Stimulated activated CD4-positive, alpha-beta T cell treated with anti-CD3 and anti-CD28 coated beads, Interleukin-4, amount 100 ng/mL, for 1 hour (primary cell): Measurements from ENCODE around the gene TTLL12.

ENCODE experiments used
- DNase-seq: peaks from one replicate; pipeline ENCODE4 v3.0.0-alpha.2; 2020

TTLL12 gene

DNA sequence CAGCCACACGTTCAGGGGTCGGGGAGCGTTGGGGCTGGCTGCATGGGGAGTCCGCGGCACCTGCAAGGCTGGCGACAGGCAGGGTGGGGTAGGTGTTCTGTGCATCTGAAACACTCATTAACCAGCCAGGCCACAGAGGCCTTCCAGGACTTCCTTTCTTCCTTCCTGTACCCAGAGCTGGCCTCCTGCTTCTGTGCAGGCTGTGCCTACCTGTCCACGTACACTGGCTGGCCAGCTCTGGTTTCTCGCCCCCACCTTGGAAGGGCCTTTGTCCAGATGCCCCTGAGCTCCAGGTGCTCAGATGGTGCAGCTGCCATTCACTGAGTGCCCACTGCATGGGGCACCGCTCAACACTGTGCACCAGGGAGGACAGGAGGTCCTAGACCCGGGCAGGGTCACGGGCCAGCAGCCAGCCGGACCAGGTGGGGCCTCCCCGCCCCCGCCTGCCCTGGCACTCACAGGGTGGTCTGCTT lies 15.9 kb downstream of the TTLL12 start:
- DNase-seq: no peak

DNA sequence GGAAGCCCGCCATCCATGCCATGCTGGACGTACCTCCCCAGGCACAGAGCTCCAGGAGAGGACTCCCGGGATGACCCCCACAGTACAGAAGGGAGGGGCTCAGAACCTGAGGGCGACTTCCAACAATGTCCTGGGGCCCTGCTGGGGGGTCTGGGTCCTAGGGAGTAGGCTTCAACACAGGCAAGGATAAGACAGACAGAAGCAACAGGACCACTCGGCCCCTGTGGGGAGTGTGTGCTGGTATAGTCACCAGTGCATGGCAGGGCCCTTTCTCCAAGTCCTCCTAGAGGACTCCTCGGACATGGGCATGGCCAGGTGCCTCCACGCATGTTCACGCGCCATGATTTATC lies 16.8 kb downstream of the TTLL12 start:
- no peak for DNase-seq

DNA sequence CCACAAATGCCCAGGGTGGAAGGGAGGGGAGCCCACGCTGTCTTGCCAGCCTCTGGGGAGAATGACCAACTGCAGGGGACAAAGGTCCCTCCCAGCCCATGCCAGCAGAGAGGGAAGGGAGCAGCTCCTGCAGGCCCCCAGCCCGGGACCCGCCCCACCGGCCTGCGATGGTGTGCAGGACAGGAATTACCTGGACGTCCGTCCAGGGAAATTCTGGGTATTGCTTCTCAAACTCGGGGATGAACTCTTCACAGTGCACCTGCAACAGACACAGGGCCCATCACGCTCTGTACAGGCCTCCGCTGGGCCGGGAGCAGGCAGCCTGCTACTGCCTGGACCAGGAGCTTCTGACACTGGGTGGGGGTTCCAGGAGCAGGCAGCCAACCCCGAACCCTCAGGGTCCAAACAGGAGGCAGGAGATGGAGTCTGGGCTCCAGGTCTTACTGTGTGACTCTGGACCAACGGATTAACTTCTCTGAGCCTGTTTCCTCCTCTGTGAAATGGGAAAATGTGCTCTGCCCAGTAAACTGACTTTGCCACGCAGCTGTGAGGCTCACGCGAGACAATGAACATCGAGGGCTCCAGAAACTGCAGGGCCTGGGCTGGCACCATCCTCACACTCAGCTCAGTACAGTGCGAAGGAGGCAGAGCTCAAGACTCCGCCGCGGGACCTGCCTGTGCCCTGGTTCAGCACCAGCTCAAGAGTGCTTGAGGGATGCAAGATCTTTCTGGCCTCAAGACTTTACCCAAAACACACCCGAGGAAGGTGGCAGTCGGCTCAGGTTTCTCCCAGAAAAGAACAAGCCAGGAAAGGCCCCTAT lies 17.4 kb downstream of the TTLL12 start:
- DNase-seq: no peak

DNA sequence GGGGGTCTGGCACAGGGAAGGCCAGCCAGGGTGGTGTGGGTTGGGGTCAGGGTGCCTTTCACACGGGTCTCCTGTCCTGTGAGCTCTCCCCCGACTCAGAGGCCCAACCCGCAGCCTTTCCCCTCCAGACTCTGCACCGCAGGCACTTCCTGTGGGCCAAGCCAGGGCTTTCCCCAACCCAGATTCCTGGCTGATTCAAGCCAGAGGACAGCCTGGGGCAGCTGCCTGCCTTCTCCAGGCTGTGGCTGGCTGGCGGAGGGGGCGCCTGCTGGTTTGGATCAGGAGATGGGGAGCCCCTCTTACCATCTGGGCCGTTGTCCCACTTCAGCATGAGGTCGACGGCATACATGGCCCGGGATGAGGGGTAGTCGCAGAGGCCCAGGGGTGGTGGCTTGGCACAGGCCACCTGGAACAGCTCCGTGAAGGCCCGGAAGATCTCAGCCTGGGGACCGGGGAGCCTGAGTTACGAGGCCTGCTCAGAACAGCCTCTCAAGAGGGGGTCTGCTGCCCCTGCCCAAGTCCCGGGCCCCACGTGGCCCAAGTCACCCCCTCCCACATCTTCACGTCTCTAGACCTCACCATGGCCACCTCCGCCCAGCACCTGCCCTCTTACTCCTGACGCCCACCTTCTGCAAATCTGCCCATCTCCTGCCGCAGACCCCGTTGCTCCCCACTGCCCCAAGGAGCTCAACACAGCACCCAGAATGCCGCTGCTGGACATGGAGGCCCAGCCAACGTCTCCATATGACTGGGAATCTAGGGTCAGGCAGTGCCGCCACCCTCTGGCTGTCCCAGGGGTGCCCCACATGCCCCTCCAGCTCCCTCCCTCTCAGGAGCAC lies 18.2 kb downstream of the TTLL12 start:
- no peak for DNase-seq

DNA sequence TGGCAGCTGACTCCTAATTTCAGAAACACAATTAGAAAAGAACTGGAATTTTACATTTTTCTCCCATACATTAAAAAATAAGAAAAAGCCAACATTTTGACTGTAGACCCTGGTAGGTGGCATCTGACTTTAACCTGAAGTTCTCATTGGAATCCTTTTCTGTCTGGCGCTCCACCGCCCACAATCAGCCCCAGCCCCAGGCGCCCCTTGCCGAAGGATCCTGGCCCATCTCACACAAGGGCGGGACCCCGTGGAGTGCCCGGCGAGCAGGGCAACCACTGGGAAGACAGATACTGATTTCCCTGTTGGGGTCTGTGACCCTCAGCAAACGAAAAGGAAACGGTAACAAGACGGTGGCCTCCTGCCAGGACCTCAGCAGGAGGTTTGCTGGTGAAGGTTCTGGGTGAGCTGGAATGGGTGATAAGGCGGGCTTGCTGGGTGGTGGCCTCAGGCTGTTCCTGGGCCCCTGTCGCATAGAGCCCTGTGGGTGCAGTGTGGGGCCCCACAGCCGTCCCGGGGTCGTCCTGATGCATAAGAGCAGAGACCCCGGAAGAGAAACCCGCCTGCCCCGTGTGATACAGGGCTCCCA lies 19.8 kb downstream of the TTLL12 start:
- no peak for DNase-seq

DNA sequence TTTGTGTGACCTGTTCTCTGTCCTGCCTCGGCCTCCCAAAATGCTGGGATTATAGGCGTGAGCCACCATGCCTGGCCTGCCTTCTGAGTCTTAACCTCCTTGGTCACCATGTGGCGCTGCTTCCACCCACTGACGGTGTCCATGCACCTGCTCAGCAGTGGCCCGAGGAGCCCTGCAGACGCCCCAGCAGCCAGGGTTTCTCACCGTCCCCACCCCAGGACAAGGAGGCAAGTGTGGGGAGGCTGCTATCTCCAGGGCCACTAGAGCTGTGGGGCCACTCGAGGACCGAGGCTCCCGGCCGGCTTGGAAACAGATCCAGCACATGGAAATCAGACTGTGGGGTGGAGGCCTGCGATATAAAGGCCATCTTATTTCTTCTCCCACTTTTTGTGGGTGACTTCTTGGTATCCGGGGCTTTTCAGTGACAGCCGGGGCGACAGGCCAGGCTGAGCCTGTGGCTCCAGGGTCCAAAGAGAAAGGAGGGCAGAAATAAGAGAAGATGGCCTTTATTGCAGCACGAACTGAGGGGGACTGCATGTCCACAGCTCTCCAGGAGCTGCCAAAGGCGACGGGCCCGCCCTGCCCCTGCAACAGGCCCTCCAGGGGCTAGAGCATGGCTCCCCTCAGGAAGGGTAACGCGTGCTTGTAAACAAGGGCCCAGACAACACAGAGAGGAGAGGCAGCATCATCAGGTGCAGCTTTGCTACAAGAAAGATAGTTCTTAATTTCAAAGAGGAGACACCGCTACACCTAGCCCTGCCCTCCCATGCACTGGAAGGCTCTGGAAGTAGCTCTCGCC lies 20.6 kb downstream of the TTLL12 start:
- no peak for DNase-seq

DNA sequence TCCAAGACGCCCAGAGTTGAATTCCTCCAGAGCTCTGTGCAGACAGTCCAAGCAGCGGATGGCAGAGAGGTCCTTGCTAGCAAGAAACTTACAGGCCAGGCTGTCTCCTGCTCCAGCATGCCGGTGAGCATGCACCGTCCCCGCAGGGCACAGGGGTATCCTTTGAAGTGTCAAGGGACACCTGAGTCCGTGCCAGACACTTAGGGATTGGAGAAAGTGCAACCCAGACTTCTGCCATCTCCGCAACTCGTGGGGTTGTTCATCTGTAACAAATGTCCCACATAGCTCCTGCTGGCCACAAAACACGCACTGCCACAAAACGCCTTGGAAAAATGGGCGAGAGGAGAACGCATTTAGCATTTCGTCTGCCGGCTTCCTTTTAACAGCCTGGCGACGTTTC lies 22.3 kb downstream of the TTLL12 start:
- no peak for DNase-seq

DNA sequence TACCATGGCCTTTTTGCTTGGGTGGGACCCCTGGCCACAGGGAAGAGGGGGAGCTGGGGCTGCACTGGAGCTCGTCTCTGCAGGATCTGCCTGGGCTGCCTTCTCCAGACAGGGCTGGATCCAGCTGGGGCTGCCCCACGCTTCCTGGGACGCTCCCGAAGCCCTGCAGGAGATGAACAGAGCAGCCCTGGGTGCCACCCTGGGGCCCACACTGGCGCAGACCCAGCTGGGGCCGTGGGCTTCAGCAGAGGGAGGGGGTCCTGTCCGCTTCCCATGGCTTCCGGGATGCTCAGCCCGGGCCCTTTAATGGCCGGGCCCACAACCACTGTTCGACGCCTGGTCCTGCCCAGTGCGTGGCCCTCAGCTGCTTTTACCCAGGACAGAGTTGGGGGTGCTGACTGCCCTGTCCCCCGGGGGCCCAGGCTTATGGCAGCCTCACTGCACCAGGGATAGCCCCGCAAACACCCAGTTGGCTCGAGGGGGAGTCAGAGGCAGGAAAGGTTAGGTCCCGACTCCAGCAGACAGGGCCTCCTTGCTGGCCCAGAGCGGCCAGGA lies 23.6 kb downstream of the TTLL12 start:
- no peak for DNase-seq

DNA sequence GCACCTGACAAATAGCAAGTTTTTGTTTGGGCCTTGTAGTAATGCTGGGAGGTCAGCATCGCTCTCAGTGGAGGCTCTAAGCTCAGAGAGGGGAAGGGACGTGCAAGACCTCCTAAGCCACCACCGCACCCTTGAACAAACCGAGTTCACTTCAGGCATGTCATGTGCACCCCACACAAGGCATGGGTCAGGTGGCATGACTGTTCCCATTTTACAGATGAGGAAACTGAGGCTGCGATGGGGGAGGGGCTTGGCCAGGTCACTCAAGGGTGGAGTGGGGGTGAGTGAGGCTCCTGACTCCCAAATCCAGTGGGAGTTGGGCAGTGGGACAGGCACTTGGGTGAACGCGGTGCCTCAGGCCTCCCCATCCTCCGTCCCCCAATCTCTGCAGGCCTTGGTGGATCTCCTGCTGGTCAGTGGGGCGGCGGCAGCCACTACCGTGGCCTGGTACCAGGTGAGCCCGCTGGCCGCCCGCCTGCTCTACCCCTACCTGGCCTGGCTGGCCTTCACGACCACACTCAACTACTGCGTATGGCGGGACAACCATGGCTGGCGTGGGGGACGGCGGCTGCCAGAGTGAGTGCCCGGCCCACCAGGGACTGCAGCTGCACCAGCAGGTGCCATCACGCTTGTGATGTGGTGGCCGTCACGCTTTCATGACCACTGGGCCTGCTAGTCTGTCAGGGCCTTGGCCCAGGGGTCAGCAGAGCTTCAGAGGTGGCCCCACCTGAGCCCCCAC lies 24.4 kb downstream of the TTLL12 start:
- no peak for DNase-seq

DNA sequence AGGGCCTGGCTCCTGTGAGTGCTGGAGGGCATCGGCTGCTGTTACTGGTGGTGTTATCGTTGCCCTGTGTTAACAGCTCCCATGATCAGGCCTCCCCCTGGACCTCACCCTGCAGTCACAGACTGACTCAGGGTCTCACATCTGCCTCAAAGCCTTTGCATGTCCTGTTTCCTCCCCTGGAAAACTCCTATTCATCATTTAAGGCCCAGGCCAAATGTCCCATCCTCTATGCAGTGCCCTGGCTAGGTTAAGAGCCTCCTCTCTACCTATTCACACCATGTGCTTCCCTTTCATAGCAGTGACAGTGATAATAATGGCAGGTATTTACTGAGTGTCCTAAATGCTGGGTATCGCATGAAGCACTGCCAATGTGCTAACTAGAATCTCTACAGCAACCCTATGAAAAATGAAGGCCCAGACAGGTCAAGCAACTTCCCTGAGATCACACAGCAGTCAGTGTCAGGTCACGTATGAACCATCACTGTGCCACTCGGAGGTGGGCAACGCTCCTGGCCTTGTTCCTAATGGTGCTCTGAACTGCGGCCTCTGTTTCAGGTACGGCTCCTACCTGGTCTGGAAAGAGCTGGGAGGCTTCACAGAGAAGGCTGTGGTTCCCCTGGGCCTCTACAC lies 26.3 kb downstream of the TTLL12 start:
- no peak for DNase-seq

DNA sequence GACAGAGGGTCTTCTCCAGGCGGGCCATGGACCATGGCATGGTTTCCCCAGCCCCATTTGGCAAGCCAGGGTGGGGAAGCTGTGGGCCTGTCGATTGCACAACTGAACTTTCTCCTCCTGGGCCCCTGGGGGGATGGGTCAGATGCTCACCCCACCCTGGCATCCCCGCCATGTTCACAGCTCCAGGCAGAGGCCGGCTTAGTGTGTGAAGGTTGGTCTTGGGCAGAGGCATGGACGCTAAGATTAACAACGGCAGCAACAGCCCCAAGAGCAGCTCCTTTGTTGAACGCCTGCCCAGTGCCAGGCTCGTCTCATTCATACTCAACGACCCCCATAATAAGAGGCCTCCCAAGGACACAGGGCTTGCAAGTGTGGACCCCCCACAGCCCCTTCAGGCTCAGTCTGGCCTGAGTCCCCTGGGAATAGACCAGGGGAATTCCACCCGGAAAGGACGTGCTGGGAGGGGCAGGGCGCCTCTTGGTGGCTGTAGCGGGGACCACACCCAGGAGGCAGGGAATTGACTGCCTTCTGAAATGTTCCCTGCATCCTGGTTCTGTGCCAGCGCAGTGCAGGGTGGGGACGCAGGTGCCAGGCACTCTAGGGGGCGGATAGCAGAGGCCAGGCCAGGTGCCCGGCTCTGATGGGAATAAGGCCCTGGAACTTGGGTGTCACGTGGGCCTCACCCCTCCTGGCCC lies 27.3 kb downstream of the TTLL12 start:
- no peak for DNase-seq

DNA sequence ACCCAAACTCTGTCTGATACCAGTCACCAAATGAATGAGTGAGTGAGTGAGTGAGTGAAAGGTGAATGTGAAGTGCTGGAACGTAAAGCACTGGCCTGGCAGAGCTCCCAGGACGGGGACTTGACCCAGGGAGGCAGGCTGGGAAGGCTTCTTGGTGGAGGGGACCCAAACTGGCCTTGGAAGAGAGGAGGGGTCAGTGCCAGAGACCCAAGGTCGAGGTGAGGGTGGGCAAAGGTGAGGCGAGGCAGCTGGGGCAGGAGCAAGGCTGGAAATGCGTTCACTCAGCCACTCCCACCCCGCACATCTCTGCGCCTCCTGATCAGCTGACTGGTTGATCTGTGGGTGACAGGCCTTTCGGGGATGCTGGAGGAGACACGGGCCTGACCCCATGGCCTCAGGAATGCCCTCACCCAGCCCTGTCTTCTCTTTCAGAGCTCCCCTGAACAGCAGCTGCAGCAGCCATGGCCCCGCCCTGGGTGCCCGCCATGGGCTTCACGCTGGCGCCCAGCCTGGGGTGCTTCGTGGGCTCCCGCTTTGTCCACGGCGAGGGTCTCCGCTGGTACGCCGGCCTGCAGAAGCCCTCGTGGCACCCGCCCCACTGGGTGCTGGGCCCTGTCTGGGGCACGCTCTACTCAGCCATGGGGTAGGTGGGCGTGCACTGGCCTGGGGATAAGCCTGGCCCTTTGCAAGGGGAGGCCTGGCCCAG lies 28.0 kb downstream of the TTLL12 start:
- DNase-seq: no peak

DNA sequence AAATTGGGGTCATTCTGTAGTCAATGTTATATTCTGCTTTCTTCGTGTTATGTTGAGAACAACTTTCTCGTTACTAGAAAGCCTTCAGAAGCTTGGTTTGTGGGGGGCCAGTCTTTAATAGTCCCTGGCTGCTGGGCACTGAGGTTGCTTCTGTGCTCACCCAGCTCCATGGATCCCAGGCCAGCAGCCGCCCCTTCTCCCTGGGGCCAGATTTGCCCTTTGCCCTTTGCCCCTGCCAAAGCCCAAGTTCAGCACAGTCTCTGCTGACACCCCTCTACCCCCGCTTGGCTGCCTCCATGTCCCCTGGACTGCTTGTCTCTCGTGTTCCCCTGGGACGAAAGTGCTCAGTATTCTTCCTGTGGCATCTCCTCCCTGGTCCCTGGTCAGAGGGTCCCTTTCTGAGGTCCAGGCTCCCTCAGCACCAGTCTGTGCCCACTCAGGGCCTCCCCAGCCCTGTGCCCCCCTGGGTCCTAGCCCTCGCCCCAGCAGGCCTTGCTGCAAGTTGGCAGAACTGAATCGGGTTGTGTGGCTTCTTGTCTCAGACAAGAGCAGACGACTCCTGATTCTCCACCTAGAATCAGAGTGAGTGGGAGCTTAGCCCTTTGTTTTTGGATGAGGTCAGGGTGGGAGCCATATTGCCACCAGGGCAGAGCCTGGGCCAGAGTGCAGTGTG lies 28.9 kb downstream of the TTLL12 start:
- no peak for DNase-seq

DNA sequence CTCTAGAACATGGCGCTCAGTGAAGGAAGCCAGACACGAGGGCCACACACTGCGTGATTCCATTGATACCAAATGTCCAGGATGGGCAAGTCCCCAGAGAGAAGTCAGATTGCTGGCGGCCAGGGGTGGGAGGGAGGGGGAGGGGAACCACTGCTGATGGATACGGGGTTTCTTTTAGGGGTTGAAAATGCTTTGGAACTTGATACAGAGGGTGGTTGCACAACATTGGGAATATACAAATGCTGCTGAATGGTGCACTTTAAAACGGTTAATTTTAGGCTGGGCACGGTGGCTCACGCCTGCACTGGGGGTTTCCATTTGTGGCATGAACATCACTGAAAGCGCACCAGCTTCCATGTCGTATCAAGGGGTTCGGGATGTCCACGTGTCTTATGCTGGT lies 30.5 kb downstream of the TTLL12 start:
- no peak for DNase-seq

DNA sequence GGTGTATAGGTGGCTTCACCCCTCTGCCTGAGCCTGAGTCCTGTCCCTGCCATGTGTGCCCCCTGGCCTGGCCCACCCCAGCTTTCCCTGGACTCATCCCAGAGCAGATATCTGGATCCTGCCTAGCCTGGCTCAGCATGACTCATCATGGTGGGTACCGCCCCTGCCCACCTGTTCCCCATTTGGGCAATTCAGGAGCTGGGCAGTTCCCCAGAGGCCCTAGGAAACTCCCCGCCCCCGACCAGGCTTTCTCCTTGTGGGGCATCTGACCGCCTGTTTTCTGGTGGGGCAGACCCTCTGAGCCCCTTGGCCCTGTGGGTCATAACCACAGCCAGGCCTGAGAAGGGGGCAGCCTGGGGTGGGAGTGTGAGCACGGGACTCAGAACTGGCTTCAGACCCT lies 31.1 kb downstream of the TTLL12 start:
- DNase-seq: no peak

DNA sequence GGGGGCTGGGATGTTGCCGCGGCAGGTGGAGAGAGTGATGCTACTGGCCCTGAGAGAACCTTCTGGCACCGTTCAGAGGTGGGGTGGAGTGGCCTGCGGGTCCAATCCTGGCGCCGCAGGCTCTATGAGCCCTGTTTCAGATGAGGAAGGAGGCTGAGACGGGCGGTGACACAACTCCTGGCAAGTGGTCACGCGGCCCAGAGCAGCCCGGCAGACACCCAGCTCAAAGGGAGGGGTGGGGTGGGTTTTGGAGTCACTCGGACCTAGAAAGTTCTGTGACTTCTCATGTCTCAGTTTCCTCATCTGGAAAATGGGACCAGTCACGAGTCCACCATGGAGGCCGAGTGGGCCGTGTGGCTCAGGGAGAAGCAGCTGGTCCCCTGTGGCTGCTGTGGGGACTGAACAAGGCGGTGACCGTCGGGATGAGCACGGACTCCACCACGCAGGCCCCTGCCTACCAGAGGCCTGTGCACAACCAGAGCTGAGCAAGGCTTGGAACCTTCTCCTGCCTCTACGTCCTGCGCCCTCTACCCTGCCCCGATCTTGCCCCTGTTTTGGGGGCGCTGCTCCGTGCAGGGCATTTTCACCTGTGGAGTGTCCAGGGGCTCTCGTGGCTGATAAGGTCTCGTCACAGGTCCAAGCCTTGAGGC lies 31.9 kb downstream of the TTLL12 start:
- no peak for DNase-seq

DNA sequence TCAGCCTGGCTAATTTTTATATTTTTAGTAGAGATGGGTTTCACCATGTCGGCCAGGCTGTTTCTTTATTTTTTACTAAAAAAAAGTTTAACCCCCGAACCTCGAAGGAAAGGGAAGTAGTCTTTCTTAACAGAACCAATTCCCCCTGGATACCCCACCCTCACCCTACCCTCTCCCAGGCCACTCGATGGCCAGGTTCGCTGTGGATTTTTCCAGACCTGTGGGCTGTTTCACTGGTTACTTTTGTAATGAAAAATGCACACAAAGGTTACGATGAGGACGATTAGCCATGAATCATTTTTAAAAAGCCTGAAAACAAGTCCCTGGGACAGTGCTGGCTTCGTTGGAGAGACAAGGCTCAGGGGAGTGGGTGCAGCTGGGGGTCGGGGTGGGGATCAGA lies 33.0 kb downstream of the TTLL12 start:
- no peak for DNase-seq

DNA sequence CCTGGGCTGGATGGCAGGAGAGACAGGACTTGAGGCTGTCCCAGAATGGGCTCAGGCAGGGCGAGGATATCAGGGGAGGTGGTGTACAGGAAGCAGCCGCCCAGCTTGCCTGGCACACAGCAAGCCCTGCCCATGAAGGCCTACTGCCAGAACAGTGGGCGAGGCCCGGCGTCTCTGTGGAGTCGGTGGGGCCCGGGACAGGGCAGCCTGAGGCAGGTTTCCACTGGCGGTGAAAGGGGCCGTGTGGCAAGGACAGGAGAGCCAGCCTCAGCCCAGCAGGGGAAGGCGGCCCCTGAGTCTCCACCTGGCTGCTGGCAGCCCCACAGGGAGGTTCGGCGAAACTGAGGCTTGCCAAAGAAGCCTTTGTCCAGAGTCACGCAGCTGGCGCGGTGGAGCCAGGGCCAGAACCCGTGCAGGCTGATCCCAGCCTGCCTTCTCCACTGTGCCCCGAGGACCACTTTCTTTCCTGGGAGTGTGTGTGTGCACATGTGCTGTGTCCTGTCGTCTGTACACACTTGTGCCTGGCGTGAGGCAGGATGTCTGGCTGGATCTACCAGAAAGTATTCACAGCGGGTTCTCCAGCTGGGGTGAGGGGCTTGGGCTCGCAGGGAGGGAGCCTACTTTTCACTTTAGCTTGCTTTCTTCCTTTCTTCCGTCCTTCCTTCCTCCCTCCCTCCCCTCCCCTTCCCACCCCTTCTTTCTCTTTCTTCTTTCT lies 34.4 kb downstream of the TTLL12 start:
- peak; percentile 61 for DNase-seq
